ENCODE measurements around the gene LYSMD2.

- TF ChIP-seq CTCF (IDR thresholded peaks at IDR 0.05) (no peak), POLR2A (IDR thresholded peaks at IDR 0.05) (no peak)
Observed at GRCh38 chr15:51771773-51772172, 34.3 kb upstream of the LYSMD2 start.

All from right lobe of liver (tissue), 4 donors.